Mesenteric fat pad (tissue), 1 donor: ENCODE measurements around the gene WWP2. TPM values are rescaled to one million over a fixed set of nuclear protein-coding genes. Genes with fewer than 3 reads are reported as not detected.

Source experiments
- DNase-seq: peaks from one replicate; pipeline ENCODE4 v3.0.0-alpha.2; 2020; ENCODE audit warnings: low spot score
- total RNA-seq: library from RNA; stranded (reverse); fragmentation: NEBNext Ultra II Directional; extraction: Animal tissue kit (Norgen Biotek cat#: 25700); gene quantifications from one replicate; pipeline ENCODE4 v1.2.1, GENCODE V29; 2021
- donor health status: DM: yes; HTN: yes; CAD: no.

Gene WWP2
- total RNA-seq, 1 donor from 2014 or later, result 43.0 TPM

GRCh38 chr16:69855592-69855991 lies 93.5 kb downstream of the WWP2 start:
- no peak for DNase-seq

- DNase-seq, result no peak
Measured at GRCh38 chr16:69858191-69859104, 96.3 kb downstream of the WWP2 start.

GRCh38 chr16:69859105-69859989 lies 97.2 kb downstream of the WWP2 start:
- no peak for DNase-seq

- no peak for DNase-seq
Measured at GRCh38 chr16:69860233-69861231, 98.4 kb downstream of the WWP2 start.

GRCh38 chr16:69861292-69862030 lies 99.3 kb downstream of the WWP2 start:
- DNase-seq, result no peak

- DNase-seq, result no peak
Measured at GRCh38 chr16:69863401-69864281, 101.5 kb downstream of the WWP2 start.

GRCh38 chr16:69865701-69866100 lies 103.6 kb downstream of the WWP2 start:
- DNase-seq, result no peak

- no peak for DNase-seq
Measured at GRCh38 chr16:69867784-69868560, 105.8 kb downstream of the WWP2 start.

- no peak for DNase-seq
Measured at GRCh38 chr16:69870761-69871160, 108.6 kb downstream of the WWP2 start.

- DNase-seq, result no peak
Measured at GRCh38 chr16:69871708-69872107, 109.6 kb downstream of the WWP2 start.

- no peak for DNase-seq
Measured at GRCh38 chr16:69872888-69873287, 110.8 kb downstream of the WWP2 start.

- no peak for DNase-seq
Measured at GRCh38 chr16:69873783-69874182, 111.7 kb downstream of the WWP2 start.

GRCh38 chr16:69874271-69874670 lies 112.1 kb downstream of the WWP2 start:
- DNase-seq, result no peak

GRCh38 chr16:69880640-69881133 lies 118.6 kb downstream of the WWP2 start:
- DNase-seq, result no peak

- DNase-seq, result no peak
Measured at GRCh38 chr16:69881141-69881540, 119.0 kb downstream of the WWP2 start.

- no peak for DNase-seq
Measured at GRCh38 chr16:69883744-69884143, 121.6 kb downstream of the WWP2 start.

- no peak for DNase-seq
Measured at GRCh38 chr16:69885722-69886121, 123.6 kb downstream of the WWP2 start.

- no peak for DNase-seq
Measured at GRCh38 chr16:69886726-69887125, 124.6 kb downstream of the WWP2 start.
